ENCODE results near the gene PELI3.

DNA sequence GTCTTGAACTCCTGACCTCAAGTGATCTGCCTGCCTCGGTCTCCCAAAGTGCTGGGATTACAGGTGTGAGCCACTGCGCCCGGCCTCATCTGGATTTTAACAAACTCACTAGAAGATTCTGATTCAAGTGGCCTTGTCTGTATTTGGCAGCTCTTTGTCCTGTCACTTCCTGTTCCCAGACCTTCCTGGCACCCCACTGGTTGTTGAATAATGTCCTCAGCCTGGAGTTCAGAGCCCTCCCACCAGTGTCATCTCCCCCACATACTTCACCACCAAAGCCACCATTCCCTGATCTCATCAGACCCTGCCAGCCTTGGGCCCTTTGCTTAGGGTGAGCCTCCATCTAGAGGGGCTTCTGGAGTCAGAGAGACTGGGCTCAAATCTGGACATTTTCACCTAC lies 3.3 kb downstream of the PELI3 start:
- no peak for TF ChIP-seq EZH2 (IDR thresholded peaks at IDR 0.05; ENCODE audit: borderline replicate concordance, low read length)
- TF ChIP-seq, protein P1, sequence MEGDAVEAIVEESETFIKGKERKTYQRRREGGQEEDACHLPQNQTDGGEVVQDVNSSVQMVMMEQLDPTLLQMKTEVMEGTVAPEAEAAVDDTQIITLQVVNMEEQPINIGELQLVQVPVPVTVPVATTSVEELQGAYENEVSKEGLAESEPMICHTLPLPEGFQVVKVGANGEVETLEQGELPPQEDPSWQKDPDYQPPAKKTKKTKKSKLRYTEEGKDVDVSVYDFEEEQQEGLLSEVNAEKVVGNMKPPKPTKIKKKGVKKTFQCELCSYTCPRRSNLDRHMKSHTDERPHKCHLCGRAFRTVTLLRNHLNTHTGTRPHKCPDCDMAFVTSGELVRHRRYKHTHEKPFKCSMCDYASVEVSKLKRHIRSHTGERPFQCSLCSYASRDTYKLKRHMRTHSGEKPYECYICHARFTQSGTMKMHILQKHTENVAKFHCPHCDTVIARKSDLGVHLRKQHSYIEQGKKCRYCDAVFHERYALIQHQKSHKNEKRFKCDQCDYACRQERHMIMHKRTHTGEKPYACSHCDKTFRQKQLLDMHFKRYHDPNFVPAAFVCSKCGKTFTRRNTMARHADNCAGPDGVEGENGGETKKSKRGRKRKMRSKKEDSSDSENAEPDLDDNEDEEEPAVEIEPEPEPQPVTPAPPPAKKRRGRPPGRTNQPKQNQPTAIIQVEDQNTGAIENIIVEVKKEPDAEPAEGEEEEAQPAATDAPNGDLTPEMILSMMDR (conservative IDR thresholded peaks at IDR 0.05 in 1 of 2, IDR thresholded peaks at IDR 0.05 in 1 of 2; ENCODE audit: extremely low read depth in 1 of 2, insufficient read depth in 1 of 2, low read depth in 1 of 2, low read length in 2 of 2) = no peak
